ENCODE measurements around the gene TYMP.
"Not testable (repeated sequence)": the region's sequence is repeated elsewhere in the genome, so short reads cannot be mapped to it uniquely, and the experiment has no call there.

The TYMP gene

DNA sequence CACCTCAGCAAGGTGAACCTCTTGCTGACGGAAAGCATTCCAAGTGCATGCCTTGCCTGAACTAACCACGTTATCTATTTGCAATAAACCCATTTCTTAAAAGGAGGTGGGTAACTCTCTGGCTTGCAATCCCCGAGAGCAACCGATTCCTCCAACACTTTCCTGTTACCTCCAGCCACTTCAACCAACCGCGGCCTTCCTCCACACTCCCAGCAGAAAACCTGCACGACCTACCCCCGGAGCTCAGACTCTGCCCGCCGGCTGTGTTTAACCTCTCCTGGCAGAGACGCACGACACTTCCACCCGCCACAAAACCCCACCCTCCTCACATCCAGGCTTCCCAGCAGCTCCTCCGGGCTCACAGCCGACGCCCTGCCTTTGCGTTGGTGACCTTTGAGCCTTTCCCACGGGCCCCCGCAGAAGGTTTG is 5.1 kb downstream of the TYMP start:
- no peak for DNase-seq (ENCODE audit: low read depth in 2 of 2)

DNA sequence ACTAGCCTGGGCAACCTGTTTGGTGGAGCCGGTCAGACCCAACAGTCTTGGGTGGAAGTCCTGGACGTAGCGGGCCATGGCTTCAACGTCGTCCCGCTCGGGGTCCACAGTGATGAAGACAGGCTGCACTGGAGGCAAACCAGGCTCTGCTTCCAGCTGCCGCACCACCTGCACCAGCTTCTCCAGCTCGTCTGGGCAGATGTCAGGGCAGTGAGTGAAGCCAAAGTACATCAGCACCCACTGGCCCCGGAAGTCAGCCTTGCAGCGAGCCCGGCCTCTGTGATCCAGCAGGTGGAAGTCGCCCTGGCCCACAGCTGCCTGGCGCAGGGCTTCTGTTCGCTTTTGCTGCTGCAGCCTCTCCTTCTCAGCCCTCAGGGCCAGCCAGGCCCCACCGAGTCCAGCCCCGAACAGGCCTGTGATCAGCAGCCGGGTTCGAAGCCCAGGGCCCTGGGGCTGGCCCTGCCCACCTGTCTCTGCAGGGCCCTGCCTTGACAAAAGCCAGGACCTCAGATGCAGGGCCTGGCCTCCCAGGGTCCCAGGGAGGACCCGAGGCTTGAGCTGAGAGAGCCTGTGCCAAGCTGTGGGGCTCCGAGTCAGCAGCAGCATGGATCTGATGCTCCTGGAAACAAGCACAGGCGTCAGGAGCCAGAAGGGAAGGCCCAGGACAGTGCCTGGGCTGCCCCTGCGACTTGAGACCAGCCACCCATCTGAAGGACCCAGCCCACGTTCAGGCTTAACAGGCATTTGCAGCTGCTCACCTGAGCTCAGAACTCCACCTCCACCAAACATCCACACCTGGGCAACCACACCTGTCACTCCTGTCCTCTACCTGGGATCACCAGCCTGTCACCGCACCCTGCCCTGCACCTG is 5.8 kb downstream of the TYMP start:
- no peak for DNase-seq (ENCODE audit: low read depth in 2 of 2)

DNA sequence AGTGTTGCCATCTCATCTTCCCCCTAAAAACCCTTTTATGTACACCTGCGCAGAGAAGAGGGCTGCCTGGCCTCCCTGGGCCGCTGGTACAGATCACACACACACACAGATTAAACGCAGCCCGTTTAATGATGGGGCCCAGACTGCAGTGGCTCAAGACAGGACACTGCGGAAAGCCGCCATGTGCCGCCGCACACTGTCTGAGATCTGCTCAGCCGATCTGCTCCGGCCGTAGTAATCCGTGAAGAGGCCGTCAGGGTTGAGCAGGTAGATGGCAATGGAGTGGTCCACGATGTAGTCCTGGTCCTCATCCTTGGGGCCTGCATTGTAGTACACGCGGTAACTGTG is 6.4 kb downstream of the TYMP start:
- no peak for DNase-seq (ENCODE audit: low read depth in 2 of 2)

DNA sequence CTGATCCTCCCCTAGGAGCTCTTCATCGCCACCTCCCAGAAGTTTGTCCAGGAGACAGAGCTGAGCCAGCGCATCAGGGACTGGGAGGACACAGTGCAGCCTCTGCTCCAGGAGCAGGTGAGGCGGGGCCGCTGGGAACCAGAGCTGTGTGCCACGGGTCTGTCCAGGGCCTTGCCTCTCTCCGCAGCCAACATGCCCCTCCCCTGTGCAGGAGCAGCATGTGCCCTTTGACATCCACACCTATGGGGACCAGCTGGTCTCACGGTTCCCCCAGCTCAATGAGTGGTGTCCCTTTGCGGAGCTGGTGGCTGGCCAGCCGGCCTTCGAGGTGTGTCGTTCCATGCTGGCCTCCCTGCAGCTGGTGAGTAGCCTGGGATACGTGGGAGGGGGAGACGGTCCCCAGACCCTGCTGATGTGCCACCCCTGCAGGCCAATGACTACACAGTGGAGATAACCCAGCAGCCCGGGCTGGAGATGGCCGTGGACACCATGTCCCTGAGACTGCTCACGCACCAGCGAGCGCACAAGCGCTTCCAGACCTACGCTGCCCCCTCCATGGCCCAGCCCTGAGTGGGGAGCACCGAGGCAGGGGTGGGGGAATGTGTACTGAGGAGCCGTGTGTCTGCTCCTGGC is 6.9 kb downstream of the TYMP start:
- no peak for DNase-seq (ENCODE audit: low read depth in 2 of 2)

DNA sequence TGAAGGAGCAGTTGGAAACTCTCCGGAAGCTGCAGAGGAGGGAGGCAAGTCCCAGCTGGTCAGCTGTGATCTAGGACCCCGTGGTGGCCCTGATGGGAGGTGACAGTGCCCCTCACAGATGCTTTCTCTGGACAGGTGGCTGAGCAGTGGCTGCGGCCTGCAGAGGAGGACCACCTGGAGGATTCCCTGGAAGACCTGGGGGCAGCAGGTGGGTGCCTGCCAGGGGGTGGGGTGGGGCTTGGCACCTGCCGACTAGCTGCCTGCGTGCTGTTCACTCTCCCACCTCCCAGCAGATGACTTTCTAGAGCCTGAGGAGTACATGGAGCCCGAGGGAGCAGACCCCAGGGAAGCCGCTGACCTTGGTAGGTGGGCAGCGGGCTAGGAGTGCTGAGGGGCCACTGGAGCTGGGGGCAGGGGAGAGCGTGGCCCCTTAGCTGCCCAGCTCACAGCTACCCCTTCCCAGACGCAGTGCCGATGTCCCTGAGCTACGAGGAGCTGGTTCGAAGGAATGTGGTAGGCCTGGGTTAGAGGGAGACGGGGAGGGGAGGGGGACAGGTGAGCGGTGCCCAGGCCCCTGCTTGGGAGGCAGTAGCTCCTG is 7.5 kb downstream of the TYMP start:
- DNase-seq (ENCODE audit: low read depth in 2 of 2): no peak

DNA sequence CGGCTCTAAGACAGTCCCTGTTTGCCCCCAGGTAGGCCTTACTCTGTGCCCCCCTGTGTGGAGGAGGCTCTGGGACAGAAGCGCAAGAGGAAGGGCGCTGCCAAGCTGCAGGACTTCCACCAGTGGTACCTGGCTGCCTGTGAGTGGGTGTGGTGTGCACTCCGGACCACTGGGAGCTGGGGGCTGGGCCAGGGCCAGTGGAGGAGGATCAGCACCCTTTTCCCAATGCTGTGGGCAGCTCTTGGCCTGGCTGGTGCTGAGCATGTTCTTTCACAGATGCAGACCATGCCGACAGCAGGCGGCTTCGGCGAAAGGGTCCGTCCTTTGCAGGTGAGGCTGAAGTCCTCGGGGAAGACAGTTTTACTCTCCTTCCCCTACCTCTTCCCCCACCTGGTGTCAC is 8.1 kb downstream of the TYMP start:
- DNase-seq (ENCODE audit: low read depth in 2 of 2): no peak

DNA sequence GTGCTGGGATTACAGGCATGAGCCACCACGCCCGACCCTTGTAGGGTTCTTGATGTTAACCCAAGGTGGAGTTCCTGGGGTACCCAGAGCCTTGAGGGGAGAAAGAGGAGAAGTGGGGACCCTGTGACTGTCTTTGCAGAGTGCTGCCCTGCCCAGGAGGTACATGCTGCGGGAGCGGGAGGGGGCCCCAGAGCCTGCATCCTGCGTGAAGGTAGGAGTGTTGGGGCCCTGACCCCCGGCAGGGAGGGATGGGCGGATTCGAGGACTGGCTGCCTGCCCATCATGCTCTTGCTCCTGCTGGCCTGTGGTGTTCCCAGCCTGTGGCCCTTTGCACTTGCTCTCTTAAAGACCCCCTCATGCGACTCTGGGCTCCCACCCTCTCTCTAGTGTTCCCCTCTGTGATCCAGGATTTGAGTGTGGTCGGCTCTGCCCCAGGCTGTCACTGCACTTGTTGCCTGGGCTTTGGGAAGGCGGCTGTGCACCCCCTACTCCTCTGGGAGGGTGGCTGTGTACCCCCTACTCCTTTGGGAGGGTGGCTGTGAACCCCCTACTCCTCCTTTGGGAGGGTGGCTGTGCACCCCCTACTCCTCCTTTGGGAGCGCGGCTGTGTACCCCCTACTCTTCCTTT is 8.9 kb downstream of the TYMP start:
- DNase-seq (ENCODE audit: low read depth in 2 of 2): no peak

DNA sequence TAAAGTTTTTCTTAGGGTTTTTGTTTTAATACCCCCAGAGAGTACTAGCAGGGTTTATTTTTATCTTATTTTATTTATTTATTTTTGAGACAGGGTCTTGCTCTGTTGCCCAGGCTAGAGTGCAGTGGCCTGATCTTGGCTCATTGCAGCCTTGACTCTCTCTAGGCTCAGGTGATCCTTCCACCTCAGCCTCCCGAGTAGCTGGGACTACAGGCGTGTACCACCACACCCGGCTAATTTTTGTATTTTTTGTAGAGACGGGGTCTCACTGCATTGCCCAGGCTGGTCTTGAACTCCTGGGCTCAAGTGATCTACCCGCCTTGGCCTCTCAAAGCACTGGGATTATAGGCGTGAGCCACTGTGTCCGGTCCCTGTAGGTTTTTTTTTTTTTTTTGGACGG is 9.6 kb downstream of the TYMP start:
- not testable (repeated sequence) for DNase-seq (ENCODE audit: low read depth in 2 of 2)

DNA sequence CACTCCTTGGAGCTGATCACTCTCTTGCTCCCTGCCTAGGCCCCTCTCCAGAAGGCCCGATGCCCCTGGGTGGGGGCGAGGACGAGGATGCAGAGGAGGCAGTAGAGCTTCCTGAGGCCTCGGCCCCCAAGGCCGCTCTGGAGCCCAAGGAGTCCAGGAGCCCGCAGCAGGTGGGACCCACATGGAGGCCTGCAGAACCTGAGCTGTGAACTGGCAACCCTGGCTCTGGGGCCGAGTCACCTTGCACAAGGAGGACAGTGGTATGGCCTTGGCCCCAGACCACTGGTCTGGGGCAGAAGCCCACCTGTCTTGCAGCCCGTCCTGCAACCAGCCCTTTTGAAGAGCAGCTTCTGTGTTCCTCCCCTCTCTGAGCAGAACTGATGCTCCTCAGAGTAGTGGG is 10.7 kb downstream of the TYMP start:
- no peak for DNase-seq (ENCODE audit: low read depth in 2 of 2)

DNA sequence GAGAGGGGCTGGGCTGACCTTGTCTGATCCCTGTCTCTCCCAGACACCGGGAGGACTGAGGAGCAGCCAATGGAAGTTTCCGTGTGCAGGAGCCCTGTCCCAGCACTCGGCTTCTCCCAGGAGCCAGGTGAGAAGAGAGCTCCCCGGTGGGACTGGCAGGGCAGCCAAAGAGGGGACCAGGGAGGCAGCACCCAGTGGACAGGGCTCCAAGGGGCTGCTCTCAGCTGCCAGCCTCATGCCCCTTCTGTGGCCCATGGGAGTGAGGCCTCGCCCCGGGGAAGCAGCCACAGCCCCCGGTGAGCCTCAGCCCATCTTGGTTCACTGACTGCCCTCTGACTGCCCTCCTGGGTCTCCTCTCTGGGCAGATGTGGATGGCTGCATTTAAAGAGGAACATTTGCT is 11.2 kb downstream of the TYMP start:
- no peak for DNase-seq (ENCODE audit: low read depth in 2 of 2)

DNA sequence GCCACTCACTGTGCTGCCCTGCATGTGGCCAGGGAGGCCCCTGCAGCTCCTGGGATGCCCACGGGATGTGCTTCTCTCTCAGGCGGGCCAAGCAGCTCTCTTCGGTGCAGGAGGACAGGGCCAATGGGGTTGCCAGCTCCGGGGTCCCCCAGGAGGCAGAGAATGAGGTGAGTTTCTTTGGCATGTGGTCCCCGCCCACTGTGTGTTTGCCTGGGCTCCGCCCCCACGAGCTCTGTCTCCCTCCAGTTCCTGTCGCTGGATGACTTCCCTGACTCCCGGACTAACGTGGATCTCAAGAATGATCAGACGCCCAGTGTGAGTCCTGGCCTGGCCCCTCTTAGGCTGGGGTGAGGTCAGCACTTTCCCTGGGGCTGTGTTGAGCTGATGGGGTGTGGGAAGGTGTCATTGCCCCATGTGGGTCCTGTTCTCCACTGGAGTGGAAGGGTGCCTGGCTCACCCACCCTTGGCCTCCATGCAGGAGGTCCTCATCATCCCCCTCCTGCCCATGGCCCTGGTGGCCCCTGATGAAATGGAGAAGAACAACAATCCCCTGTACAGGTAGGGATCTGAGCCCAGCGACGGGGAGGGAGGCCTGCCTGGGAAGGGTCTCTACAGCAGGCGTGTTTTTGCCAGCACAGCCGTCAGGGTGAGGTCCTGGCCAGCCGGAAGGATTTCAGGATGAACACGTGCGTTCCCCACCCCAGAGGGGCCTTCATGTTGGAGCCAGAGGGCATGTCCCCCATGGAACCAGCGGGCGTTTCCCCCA is 12.1 kb downstream of the TYMP start:
- no peak for DNase-seq (ENCODE audit: low read depth in 2 of 2)

DNA sequence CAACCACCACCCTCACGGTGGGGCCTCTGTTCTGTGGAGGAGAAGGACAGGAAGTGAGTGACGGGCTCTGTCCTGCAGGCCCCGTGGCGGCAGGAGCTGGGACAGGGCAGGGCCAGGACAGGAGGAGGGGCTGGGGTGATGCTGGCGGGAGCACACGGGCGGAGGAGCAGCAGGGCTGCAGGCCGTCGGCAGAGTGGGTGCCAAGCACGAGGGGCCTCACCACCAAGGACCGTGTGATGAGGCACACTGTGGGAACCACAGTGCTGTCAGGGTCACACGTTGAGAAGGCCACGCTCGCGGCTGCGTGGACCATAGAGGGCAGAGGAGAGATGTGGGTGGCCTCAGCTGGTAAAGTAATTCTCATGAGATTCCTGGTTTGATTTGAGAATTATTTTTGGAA is 12.9 kb downstream of the TYMP start:
- DNase-seq (ENCODE audit: low read depth in 2 of 2): no peak

DNA sequence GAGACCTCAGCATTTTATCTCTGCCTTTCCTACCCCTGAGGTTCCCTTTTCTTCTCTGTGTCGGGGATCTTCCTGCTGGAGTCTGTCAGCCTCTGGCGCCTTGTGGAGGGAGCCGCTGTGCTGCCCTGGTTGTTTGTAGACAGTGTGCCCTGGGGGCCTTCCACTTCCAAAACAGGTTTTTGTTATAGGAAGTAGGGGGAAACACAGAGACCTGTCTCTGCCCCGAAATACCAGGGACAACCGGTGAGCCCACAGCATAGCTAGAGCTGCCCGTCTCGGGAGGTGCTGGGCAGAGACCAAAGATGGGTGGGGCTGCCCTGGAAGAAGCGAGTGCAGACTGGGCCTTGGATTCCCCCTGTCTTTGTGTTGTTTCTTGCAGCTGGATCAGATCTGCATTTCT is 13.7 kb downstream of the TYMP start:
- no peak for DNase-seq (ENCODE audit: low read depth in 2 of 2)

DNA sequence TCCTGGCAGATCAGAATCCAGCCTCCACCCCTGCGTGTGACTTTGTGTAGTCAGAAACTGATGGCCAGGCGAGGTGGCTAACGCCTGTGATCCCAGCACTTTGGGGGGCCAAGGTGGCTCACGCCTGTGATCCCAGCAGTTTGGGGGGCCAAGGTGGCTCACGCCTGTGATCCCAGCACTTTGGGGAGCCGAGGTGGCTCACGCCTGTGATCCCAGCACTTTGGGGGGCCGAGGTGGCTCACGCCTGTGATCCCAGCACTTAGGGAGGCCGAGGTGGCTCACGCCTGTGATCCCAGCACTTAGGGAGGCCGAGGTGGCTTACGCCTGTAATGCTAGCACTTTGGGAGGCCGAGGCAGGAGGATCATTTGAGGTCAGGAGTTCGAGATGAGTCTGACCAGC is 16.6 kb downstream of the TYMP start:
- DNase-seq (ENCODE audit: low read depth in 2 of 2): no peak

DNA sequence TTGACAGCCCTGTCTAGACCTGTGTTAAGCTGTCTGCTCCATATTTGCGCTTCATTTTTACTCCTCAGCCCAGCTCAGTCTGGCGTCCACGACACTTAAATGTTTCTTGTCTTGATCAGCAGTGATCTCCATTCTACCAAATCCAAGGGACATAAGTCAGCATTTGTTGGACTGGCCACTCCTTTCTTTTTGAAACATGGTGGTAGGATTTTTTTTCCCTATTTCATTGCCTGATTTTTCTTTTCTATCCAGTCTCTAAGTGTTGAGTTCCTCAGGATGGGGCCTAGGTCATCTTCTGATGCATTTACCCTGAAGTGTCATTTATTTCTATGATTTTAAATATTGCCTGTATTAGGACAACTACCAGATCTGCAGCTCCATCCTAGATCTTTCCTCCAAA is 20.9 kb downstream of the TYMP start:
- DNase-seq (ENCODE audit: low read depth in 2 of 2): no peak

DNA sequence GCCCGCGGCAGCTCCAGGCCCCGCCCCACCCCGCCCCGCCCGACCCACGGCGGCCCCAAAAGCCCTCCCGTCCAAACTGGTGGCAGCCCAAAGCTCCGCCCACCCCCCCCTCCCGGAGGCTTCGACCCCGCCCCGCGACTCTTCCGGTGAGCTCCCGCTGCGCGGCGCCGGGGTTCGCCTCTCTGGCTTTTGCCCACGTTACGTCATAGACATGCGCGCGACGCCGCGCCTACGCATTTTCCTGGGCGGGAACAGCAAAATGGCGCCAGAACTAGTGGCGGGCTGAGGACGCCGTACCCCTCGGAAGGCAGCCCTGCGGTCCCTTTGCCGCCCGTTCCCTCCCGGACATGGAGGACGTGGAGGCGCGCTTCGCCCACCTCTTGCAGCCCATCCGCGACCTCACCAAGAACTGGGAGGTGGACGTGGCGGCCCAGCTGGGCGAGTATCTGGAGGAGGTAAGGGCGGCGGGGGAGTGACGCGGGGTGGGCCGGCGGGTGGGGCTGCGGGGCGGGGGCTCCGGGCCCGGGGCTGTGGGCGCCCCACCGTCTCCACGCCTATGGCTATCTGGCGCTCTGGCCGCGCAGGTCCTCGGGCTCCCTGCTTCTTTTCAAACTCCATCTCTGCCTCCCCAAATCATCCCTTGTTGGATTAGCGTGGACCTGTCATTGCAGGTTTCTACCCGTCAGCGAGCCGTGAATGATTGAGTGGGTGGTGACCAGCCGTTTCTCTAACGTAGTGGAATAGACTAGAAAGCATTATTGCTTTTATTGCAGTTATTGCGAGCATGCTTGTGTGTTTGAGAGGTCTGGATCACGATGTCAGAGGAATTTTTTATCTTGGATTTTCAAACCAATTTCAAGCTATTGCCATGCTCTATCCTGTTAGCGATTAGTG is 21.6 kb downstream of the TYMP start, which contains the start of gene NCAPH2:
TSS of gene NCAPH2 (plus strand) at position 234 of the 894 bp plus-strand sequence. CDS start at position 348, 114 bp downstream.
- DNase-seq (ENCODE audit: low read depth in 2 of 2): peak; percentile 96 to 97

DNA sequence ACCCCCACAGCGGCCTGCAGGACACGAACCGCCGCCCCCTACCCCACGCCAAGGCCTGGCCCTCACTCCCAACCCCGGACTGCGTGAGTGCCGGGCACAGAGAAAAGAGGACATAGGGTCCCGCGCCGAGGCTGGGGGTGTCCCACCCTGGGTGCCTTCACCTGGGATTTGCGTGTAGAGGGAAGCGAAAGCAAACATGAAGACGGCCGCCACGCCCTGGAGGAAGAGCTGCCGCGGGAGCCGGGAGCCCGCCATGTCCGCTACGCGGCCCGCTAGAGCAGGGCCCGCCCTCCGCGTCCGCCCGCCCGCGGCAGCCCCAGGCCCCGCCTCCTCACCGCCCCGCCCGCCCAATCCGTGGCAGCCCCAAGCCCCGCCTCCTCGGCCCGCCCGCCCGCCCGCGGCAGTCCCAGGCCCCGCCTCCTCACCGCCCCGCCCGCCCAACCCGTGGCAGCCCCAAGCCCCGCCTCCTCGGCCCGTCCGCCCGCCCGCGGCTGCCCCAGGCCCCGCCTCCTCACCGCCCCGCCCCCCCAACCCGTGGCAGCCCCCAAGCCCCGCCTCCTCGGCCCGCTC is 22.3 kb downstream of the TYMP start, which contains the start of gene LMF2:
TSS of gene LMF2 (minus strand) at position 282 of the 570 bp plus-strand sequence. CDS start at position 255, 27 bp downstream.
- DNase-seq (ENCODE audit: low read depth in 2 of 2): peak; percentile 85 to 88

DNA sequence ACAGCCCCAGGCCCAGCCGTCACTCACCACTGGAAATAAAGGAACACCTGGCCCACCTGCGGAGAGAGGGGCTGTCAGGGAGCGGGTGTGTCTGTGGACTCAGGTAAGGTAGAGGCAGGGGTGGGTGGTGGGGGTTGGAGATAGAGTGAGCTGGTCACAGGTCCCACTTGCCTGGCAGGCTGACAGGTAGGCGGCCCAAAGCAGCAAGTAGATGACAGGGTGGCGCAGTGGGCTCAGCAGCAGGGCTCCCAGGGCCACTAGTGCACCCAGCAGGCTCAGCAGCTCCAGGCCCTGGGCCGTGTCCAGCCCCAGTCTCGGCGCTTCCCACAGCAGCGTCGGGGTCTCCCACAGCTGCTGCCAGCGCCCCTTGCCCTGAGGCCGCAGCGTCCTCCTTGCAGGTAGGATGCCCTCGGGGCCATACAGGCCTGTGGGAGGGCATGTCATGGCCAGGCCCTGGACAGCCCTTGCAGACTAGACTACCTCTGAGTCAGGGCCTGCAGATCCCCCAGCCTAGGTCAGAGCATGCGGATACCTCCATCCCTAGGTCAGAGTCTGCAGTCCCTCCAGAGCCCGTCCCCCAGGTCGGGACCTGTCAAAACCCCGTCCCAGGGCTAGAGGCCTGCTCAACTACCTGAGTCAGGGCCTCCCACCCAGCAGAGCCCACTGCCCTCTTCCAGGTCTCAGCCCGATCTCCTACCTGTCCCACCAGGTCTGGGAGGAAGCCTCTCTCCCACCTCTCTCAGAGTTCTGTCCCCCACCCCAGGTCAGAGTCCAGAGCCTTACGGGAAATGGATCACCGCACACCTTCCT is 23.0 kb downstream of the TYMP start:
- no peak for DNase-seq (ENCODE audit: low read depth in 2 of 2)

All from activated CD8-positive, alpha-beta memory T cell treated with anti-CD3 and anti-CD28 coated beads for 4 hours (primary cell).